HepG2 (cell line): ENCODE measurements around the gene HOXD4. TPM values are rescaled to one million over a fixed set of nuclear protein-coding genes. Genes with fewer than 3 reads are reported as not detected.
A peak's percentile ranks its signal among the peaks of the same experiment; 100 is the strongest.

Experiments
- ARNT ChIP-seq: fragments of 450-650 bp; IDR thresholded peaks from 2 replicates; pipeline ENCODE4 v1.6.1; 2017
- CBFB ChIP-seq: sonication (generic); formaldehyde crosslinking; IDR thresholded peaks from 2 replicates; pipeline ENCODE4 v1.4.0; 2020; ENCODE audit warnings: missing genetic modification reagents
- CCAR2 ChIP-seq: fragments of 200-400 bp; formaldehyde crosslinking; optimal IDR thresholded peaks from 2 replicates; pipeline ENCODE3; 2018; ENCODE audit warnings: low read depth, mild to moderate bottlenecking, low read length, moderate library complexity
- CSRNP2 ChIP-seq: sonication (generic); formaldehyde crosslinking; conservative IDR thresholded peaks from 2 replicates; pipeline ENCODE4 v1.8.0; 2022; ENCODE audit warnings: low read depth, missing genetic modification reagents
- FLYWCH1 ChIP-seq: sonication (generic); formaldehyde crosslinking; IDR thresholded peaks from 2 replicates; pipeline ENCODE4 v1.8.1; 2023; ENCODE audit warnings: mild to moderate bottlenecking, missing genetic modification reagents
- FOXK1 ChIP-seq: sonication (generic); formaldehyde crosslinking; IDR thresholded peaks from 2 replicates; pipeline ENCODE4 v1.4.0; 2020; ENCODE audit warnings: low read depth, missing genetic modification reagents, borderline replicate concordance
- GMEB1 ChIP-seq: sonication (generic); formaldehyde crosslinking; IDR thresholded peaks from 2 replicates; pipeline ENCODE4 v1.5.1; 2020; ENCODE audit warnings: missing genetic modification reagents, mild to moderate bottlenecking, borderline replicate concordance
- HDAC2 ChIP-seq: sonication (generic); formaldehyde crosslinking; IDR thresholded peaks from 2 replicates; pipeline ENCODE4 v1.4.0; 2020; ENCODE audit warnings: missing genetic modification reagents
- HINFP ChIP-seq: sonication (generic); formaldehyde crosslinking; IDR thresholded peaks from 2 replicates; pipeline ENCODE4 v1.4.0; 2020; ENCODE audit warnings: low read depth, mild to moderate bottlenecking, missing genetic modification reagents
- KDM5A ChIP-seq: fragments of 200-600 bp; sonication (generic); IDR thresholded peaks from 2 replicates; pipeline ENCODE4 v1.7.0; 2018; ENCODE audit warnings: antibody characterized with exemption, mild to moderate bottlenecking, low read length, borderline replicate concordance
- PAXIP1 ChIP-seq: sonication (generic); formaldehyde crosslinking; conservative IDR thresholded peaks from 2 replicates; pipeline ENCODE4 v1.4.0; 2020; ENCODE audit warnings: mild to moderate bottlenecking, missing genetic modification reagents, moderate library complexity
- RBM22 ChIP-seq: fragments of 200-400 bp; formaldehyde crosslinking; optimal IDR thresholded peaks from 2 replicates; pipeline ENCODE3; 2017; ENCODE audit warnings: mild to moderate bottlenecking, low read length, moderate library complexity
- STAT5B ChIP-seq: sonication (generic); formaldehyde crosslinking; IDR thresholded peaks from 2 replicates; pipeline ENCODE4 v1.4.0; 2020; ENCODE audit warnings: missing genetic modification reagents
- ZNF10 ChIP-seq: sonication (generic); formaldehyde crosslinking; IDR thresholded peaks from 2 replicates; pipeline ENCODE4 v1.4.0; 2020; ENCODE audit warnings: mild to moderate bottlenecking, low read depth, missing genetic modification reagents, borderline replicate concordance
- ZNF331 ChIP-seq: sonication (generic); formaldehyde crosslinking; IDR thresholded peaks from 2 replicates; pipeline ENCODE4 v1.4.0; 2020; ENCODE audit warnings: missing genetic modification reagents
- ZNF878 ChIP-seq: sonication (generic); formaldehyde crosslinking; IDR thresholded peaks from 2 replicates; pipeline ENCODE4 v1.8.1; 2023; ENCODE audit warnings: mild to moderate bottlenecking, missing genetic modification reagents, moderate library complexity
- polyA plus RNA-seq, 8 experiments: library from polyadenylated mRNA; depleted of rRNA in 3 of 8; stranded (reverse) in 7 of 8; unstranded in 1 of 8; fragments of >200 nt; fragmentation: Illumina TruSeq in 4 of 8; extraction: Trizol in 4 of 8; gene quantifications; 2 replicates each; pipeline versions ENCODE4 v1.2.1 to v1.2.3, GENCODE V29; 2011 to 2016; ENCODE audit warnings: low read depth in 4 of 8, missing spikeins in 1 of 8, mixed read lengths in 1 of 8; ENCODE audit not compliant: insufficient read depth in 1 of 8
- total RNA-seq, 5 experiments: library from RNA; depleted of rRNA; stranded (reverse); fragments of >200 nt; fragmentation: Illumina TruSeq; extraction: Trizol; gene quantifications; 2 replicates each; pipeline ENCODE4 v1.2.3, GENCODE V29; 2016; ENCODE audit warnings: low read depth in 1 of 5
- TF ChIP-seq, protein P1 (sequence below): IDR thresholded peaks from 2 replicates; pipeline ENCODE4 v1.6.1; 2016; ENCODE audit warnings: mild to moderate bottlenecking, missing biosample characterization, missing genetic modification reagents
- TF ChIP-seq, protein P2 (sequence below): sonication (generic); formaldehyde crosslinking; IDR thresholded peaks from 2 replicates; pipeline ENCODE4 v1.4.0; 2020; ENCODE audit warnings: missing genetic modification reagents

The HOXD4 gene
- total and polyA plus RNA-seq, 2 of the 13 experiments (the other 11 are each of a cell fraction or from before 2014, with no cell fraction given), result not detected

- TF ChIP-seq PAXIP1 (CRISPR knock-in tag), result 0 out of 2 replicates have a peak, but pooled peaks have one; percentile 32
- no peak for TF ChIP-seq CCAR2
- TF ChIP-seq FLYWCH1 (CRISPR knock-in tag), result no peak
- TF ChIP-seq FOXK1 (CRISPR knock-in tag), result no peak
- TF ChIP-seq, protein P1, sequence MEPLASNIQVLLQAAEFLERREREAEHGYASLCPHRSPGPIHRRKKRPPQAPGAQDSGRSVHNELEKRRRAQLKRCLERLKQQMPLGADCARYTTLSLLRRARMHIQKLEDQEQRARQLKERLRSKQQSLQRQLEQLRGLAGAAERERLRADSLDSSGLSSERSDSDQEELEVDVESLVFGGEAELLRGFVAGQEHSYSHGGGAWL (CRISPR knock-in tag), result peak; percentile 35; the same call in 1 of the 2 replicates
- TF ChIP-seq ARNT, result no peak
- TF ChIP-seq GMEB1 (CRISPR knock-in tag), result peak; percentile 21; the same call in 1 of the 2 replicates
- TF ChIP-seq, protein P2, sequence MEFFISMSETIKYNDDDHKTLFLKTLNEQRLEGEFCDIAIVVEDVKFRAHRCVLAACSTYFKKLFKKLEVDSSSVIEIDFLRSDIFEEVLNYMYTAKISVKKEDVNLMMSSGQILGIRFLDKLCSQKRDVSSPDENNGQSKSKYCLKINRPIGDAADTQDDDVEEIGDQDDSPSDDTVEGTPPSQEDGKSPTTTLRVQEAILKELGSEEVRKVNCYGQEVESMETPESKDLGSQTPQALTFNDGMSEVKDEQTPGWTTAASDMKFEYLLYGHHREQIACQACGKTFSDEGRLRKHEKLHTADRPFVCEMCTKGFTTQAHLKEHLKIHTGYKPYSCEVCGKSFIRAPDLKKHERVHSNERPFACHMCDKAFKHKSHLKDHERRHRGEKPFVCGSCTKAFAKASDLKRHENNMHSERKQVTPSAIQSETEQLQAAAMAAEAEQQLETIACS (CRISPR knock-in tag), result no peak
- no peak for TF ChIP-seq ZNF10 (CRISPR knock-in tag)
- TF ChIP-seq HDAC2 (CRISPR knock-in tag), result 0 out of 2 replicates have a peak, but pooled peaks have one; percentile 40
- peak; percentile 82 for TF ChIP-seq RBM22
- TF ChIP-seq CSRNP2 (CRISPR knock-in tag), result no peak
- TF ChIP-seq HINFP (CRISPR knock-in tag), result no peak
- TF ChIP-seq ZNF878, result peak; percentile 59; the same call in 1 of the 2 replicates
- no peak for TF ChIP-seq STAT5B
- no peak; the same call in 1 of the 2 replicates for TF ChIP-seq KDM5A
- no peak for TF ChIP-seq ZNF331 (CRISPR knock-in tag)
- peak; percentile 23; the same call in 1 of the 2 replicates for TF ChIP-seq CBFB (CRISPR knock-in tag)
Measured at GRCh38 chr2:176187899-176188773, 36.8 kb downstream of the HOXD4 start, which contains the start of gene HOXD1 (continued).
